Parathyroid adenoma (tissue), 2 donors: Measurements from ENCODE around the gene USB1.

Source experiments
- H2AFZ ChIP-seq: fragments of 300-600 bp; sonication (generic); one replicate; pipeline ENCODE4 v1.7.0; 2017; ENCODE audit warnings: antibody characterized with exemption, mild to moderate bottlenecking
- H3K27ac ChIP-seq: fragments of 300-600 bp; sonication (generic); one replicate; pipeline ENCODE4 v1.7.0; 2017
- H3K27me3 ChIP-seq: fragments of 300-600 bp; sonication (generic); one replicate; pipeline ENCODE4 v1.7.0; 2017; ENCODE audit warnings: low read length; ENCODE audit not compliant: control insufficient read depth, insufficient read depth
- H3K36me3 ChIP-seq: fragments of 300-600 bp; sonication (generic); one replicate; pipeline ENCODE4 v1.7.0; 2017; ENCODE audit warnings: low read length; ENCODE audit not compliant: control insufficient read depth, insufficient read depth
- H3K4me1 ChIP-seq: fragments of 300-600 bp; sonication (generic); one replicate; pipeline ENCODE4 v1.7.0; 2017; ENCODE audit warnings: control low read depth
- H3K4me2 ChIP-seq: fragments of 300-600 bp; sonication (generic); one replicate; pipeline ENCODE4 v1.7.0; 2017; ENCODE audit warnings: low read length
- H3K4me3 ChIP-seq: fragments of 300-600 bp; sonication (generic); one replicate; pipeline ENCODE4 v1.7.0; 2017; ENCODE audit warnings: low read depth, low read length
- H3K79me2 ChIP-seq: fragments of 300-600 bp; sonication (generic); one replicate; pipeline ENCODE4 v1.7.0; 2017; ENCODE audit warnings: control low read depth
- H3K9ac ChIP-seq: fragments of 300-600 bp; sonication (generic); one replicate; pipeline ENCODE4 v1.7.0; 2017; ENCODE audit warnings: mild to moderate bottlenecking
- H3K9me3 ChIP-seq: fragments of 300-600 bp; sonication (generic); one replicate; pipeline ENCODE4 v1.7.0; 2017; ENCODE audit warnings: low read length; ENCODE audit not compliant: control insufficient read depth
- CTCF ChIP-seq: fragments of 300-600 bp; sonication (generic); IDR thresholded peaks from one replicate; pipeline ENCODE4 v1.7.0; 2017; ENCODE audit warnings: antibody characterized with exemption, mild to moderate bottlenecking
- donor health status: primary hyperparathyroidism.

USB1 gene

GRCh38 chr16:57956270-57956808 is 44.9 kb upstream of the USB1 start:
- Histone ChIP-seq H2AFZ (no peak overlapping the region), H3K9ac (no peak overlapping the region), H3K27me3 (no peaks in the 10 kb centered on the region), H3K4me1 (no peaks in the 10 kb centered on the region), H3K36me3 (no peaks in the 10 kb centered on the region), H3K9me3 (no peaks in the 10 kb centered on the region), H3K4me2 (no peak overlapping the region), H3K4me3 (no peak overlapping the region), H3K27ac (no peak overlapping the region), H3K79me2 (no peaks in the 10 kb centered on the region)
- TF ChIP-seq CTCF = no peak

GRCh38 chr16:57956924-57957672 is 44.1 kb upstream of the USB1 start:
- Histone ChIP-seq H3K4me1 (no peaks in the 10 kb centered on the region), H3K27ac (no peak overlapping the region), H3K4me3 (no peak overlapping the region), H3K36me3 (no peaks in the 10 kb centered on the region), H3K4me2 (no peak overlapping the region), H3K27me3 (no peaks in the 10 kb centered on the region), H3K79me2 (no peaks in the 10 kb centered on the region), H2AFZ (no peak overlapping the region), H3K9me3 (no peaks in the 10 kb centered on the region), H3K9ac (no peak overlapping the region)
- no peak for TF ChIP-seq CTCF

- TF ChIP-seq CTCF = no peak
- Histone ChIP-seq H3K27ac (no peak overlapping the region), H3K4me3 (no peak overlapping the region), H3K79me2 (no peaks in the 10 kb centered on the region), H3K27me3 (no peaks in the 10 kb centered on the region), H3K4me2 (no peak overlapping the region), H3K9ac (no peak overlapping the region), H3K9me3 (no peaks in the 10 kb centered on the region), H2AFZ (no peak overlapping the region), H3K4me1 (no peaks in the 10 kb centered on the region), H3K36me3 (no peaks in the 10 kb centered on the region)
Measured at GRCh38 chr16:57957673-57958392, 43.4 kb upstream of the USB1 start.

GRCh38 chr16:57958544-57958943 is 42.7 kb upstream of the USB1 start:
- no peak for TF ChIP-seq CTCF
- Histone ChIP-seq H3K36me3 (no peaks in the 10 kb centered on the region), H3K9me3 (no peaks in the 10 kb centered on the region), H3K4me2 (no peak overlapping the region), H3K79me2 (no peaks in the 10 kb centered on the region), H3K27me3 (no peaks in the 10 kb centered on the region), H3K4me3 (no peak overlapping the region), H3K4me1 (no peaks in the 10 kb centered on the region), H3K27ac (no peak overlapping the region), H3K9ac (no peak overlapping the region), H2AFZ (no peak overlapping the region)
